HG02884 (cell line): ENCODE measurements around the gene NUP43.
"Not testable (repeated sequence)": the region's sequence is repeated elsewhere in the genome, so short reads cannot be mapped to it uniquely, and the experiment has no call there.

Experiments
- ATAC-seq: cut with Tn5 transposase; IDR thresholded peaks from one replicate; pipeline ENCODE4 v1.9.1; 2021; ENCODE audit warnings: mild to moderate bottlenecking, moderate library complexity; ENCODE audit not compliant: unreplicated experiment

The NUP43 gene

DNA sequence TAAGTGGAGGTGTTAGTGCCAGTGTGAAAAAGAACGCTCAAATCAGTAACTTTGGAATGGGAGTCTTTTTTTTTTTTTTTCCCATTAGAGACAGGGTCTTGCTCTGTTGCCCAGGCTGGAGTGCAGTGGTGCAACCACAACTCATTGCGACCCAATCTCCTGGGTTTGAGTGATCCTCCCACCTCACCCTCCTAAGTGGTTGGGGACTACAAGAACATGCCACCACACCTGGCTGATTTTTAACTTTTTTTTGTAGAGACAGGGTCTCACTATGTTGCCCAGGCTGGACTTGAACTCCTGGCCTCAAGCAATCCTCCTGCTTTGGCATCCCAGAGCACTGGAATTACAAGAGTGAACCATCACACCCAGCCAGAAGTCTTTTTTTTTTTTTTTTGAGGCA, 48.2 kb downstream of the NUP43 start:
- no peak for ATAC-seq

DNA sequence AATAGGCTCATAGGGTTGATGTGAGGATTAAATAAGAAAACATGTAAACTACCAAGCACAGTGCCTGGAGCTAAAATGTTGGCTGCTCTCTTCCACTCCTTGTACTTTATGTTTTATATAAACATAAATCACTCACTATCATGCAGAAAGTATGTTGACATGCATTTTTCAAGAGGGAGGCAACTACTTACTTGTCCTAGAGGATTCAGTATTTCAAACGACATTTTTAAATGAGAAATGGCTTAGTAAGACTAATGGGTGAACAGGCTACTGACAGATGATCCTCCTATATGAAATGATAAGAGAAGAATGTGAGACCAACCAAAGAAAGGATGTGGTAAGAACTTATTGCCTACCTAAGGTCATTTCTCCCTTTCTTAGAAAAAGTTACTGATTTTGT, 49.4 kb downstream of the NUP43 start:
- ATAC-seq, result no peak

DNA sequence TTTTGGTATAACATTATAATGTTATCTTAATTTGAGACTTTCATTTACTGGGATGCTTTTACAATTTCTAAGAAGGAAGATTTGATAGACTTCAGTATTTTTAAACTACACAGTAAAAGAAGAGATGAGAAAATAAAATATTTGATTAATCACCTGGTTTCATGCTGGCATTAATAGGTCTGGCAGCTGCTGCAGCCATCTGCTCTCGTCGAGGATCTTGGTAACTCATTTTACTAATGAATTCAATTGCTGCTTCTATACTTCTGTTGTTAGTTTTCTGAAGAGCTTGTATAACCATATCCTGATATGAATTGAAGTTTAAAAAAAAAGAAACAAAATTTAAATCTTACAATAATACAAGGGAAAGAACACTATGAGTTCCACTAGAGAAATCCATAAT, 51.4 kb downstream of the NUP43 start:
- ATAC-seq, result no peak

DNA sequence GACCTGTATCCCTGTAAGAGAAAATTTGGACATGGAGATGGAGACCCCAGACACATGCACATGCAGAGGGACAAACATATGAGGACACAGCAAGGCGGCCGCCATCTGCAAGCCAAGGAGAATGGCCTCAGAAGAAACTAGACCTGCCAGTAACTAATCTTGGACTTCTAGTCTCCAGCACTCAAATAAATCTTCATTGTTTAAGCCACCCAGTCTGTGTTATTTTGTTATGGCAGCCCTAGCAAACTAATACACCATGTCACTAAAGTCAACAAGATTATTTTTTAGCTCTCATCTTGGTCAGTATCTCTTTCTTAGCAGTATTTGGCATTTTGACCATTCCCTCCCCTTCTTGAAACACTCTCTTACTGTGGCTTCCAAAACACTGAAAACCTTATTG, 55.1 kb downstream of the NUP43 start:
- no peak for ATAC-seq

DNA sequence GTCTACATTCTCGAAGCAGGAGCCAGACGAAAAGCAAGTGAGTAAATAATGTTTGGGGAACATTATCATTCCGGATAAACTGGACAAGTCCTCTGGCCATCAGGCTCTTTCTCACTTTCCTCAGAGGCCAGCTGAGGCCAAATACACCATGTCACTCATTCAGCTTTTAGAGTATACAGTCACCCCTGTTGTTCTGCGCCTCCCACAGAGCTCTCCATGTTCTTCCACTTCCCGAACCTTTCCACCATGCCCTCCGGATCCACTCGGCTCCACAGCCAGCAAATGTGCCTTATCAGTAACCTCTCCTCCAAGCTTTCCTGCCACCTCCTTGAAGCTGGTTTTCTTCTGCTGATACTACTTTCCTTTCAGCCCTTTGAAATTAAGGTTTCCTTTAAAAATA, 60.1 kb downstream of the NUP43 start:
- no peak for ATAC-seq

DNA sequence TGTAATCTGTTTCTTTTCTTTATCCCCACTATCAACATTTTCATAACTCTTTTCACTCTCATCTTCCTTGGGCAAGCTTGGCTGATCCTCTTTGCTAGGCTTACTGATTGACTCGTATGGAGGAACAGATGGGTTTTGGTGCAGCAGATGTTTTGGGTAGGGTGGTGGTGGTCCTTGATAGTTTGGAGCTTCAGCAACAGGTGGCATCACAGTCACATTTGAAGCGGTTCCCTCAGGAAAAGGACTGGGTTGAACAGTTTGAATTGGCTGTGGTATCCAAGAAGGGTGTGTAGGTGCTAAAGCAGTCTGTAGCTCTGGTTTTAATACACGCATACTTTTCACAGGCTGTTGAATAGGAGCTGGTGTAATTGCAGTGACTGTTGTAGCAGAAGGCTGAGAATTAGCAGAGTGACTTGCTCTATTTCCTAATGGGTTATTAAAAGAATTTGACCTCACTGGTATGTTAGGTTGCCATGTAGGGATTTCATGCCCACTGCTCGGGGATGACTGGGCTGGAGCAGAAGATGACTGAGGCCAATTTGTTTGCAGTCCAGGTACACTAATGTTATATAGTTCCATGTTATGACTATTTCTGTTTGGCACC, 63.0 kb downstream of the NUP43 start:
- no peak for ATAC-seq

DNA sequence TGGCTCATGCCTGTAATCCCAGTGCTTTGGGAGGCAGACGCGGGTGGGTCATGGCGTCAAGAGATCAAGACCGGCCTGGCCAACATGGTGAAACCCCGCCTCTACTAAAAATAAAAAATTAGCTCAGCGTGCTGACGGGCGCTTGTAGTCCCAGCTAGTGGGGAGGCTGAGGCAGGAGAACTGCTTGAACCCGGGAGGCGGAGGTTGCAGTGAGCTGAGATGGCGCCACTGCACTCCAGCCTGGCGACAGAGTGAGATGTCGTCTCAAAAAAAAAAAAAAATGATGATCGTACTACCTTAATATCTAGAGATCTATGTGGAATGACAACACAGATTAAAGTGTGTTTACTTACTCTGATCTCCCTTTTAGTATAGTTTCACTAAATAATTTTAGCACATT, 64.5 kb downstream of the NUP43 start:
- not testable (repeated sequence) for ATAC-seq

DNA sequence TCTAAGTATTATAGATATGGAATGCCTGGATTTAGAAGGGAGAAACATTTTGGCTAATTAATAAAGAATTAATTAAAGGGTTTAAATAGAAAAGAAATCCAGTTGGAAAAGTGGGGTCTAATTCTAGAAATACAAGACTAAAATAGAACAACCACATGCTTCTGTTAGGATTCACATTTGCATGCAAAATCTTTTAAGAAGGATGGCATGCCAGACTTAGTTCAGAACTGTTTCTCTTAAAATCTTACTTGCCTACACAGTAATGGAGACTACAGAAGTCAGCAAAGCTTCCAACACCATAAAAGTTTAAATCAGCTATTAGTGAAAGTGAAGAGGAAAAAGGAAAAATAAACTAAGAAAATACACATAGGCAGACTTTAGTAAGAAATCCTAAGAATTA, 65.1 kb downstream of the NUP43 start:
- ATAC-seq, result no peak

DNA sequence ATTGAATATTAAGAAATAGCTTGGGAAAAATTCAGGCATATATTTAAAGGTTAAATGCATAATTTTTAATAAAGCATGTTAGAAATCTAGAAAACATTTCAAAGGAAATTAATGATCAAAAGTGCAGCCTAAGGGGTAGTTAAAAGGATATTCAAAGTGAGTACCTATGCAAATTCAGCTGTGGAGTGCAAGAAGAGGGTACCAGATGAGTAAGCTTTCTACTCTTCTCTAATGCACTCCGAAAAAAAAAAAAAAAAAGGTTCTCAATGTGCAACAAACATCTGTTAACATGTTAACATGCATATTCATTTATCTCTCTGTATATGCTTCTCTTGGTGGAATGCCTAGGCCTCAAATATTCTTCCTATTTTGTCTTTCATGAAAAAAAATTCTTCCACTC, 65.8 kb downstream of the NUP43 start:
- peak; percentile 57 for ATAC-seq
